Esophagus squamous epithelium (tissue), 5 donors: Measurements from ENCODE around the gene ZNF805. TPM values are rescaled to one million over a fixed set of nuclear protein-coding genes. Genes with fewer than 3 reads are reported as not detected.
"Not testable (repeated sequence)": the region's sequence is repeated elsewhere in the genome, so short reads cannot be mapped to it uniquely, and the experiment has no call there.

ENCODE experiments used
- DNase-seq: peaks from one replicate; lab custom pipeline; 2025; lab: John Stamatoyannopoulos, UW
- H3K27ac ChIP-seq, 4 donors: fragments of 200-600 bp; sonication (generic); one replicate each; pipeline ENCODE4 v1.5.1; 2016 to 2019; ENCODE audit warnings: mild to moderate bottlenecking in 1 of 4
- H3K27me3 ChIP-seq, 4 donors: fragments of 200-600 bp; sonication (generic); 1 replicate in 3 of 4; 2 replicates in 1 of 4; pipeline versions ENCODE4 v1.5.1 to v1.6.0; 2017 to 2021; ENCODE audit warnings: antibody characterized with exemption in 1 of 4
- H3K36me3 ChIP-seq, 3 donors: fragments of 200-600 bp; sonication (generic); one replicate each; pipeline ENCODE4 v1.5.1; 2016 to 2019
- H3K4me1 ChIP-seq, 3 donors: fragments of 200-600 bp; sonication (generic); one replicate each; pipeline ENCODE4 v1.5.1; 2017 to 2019
- H3K4me3 ChIP-seq, 4 donors: fragments of 200-600 bp; sonication (generic); 1 replicate in 3 of 4; 2 replicates in 1 of 4; pipeline ENCODE4 v1.5.1; 2016 to 2019; ENCODE audit warnings: mild to moderate bottlenecking in 2 of 4, moderate library complexity in 1 of 4
- H3K9me3 ChIP-seq, 3 donors: fragments of 200-600 bp; sonication (generic); one replicate each; pipeline ENCODE4 v1.5.1; 2016 to 2019
- POLR2A ChIP-seq, 4 donors: fragments of 450-650 bp; IDR thresholded peaks; one replicate each; pipeline ENCODE4 v1.6.1; 2017; ENCODE audit warnings: antibody characterized with exemption in 4 of 4, mild to moderate bottlenecking in 4 of 4, moderate library complexity in 3 of 4
- WGBS, 2 donors: methylation state at CpG; one replicate each; pipeline ENCODE4 v1.1.5; 2018; 5-methylcytosine and 5-hydroxymethylcytosine counted together
- intact Hi-C: fragments of 100-400 bp; cut with DNase I; formaldehyde crosslinking; loops from one replicate; pipeline ENCODE4 v1.15.0; 2022
- total RNA-seq, 4 donors: library from RNA; depleted of rRNA; stranded (reverse); fragments of >200 nt; gene quantifications; one replicate each; pipeline ENCODE4 v1.1.0, GENCODE V29; 2016
- TF ChIP-seq, protein P1 (sequence below), 6 experiments: fragments of 450-650 bp in 4 of 6; fragments of 200-600 bp in 2 of 6; sonication (generic) in 2 of 6; IDR thresholded peaks; one replicate each; pipeline ENCODE4 v1.5.1; 2016 to 2019; ENCODE audit warnings: antibody characterized with exemption in 6 of 6, mild to moderate bottlenecking in 4 of 6, moderate library complexity in 4 of 6
- donor health status: DM: yes; HTN: yes; CAD: no.

The ZNF805 gene
- 10 to 100 TPM in 1 of 4 donors, 1 to 10 TPM in 3; 6.5 to 16.6 (median 7.6) TPM for total RNA-seq

DNA sequence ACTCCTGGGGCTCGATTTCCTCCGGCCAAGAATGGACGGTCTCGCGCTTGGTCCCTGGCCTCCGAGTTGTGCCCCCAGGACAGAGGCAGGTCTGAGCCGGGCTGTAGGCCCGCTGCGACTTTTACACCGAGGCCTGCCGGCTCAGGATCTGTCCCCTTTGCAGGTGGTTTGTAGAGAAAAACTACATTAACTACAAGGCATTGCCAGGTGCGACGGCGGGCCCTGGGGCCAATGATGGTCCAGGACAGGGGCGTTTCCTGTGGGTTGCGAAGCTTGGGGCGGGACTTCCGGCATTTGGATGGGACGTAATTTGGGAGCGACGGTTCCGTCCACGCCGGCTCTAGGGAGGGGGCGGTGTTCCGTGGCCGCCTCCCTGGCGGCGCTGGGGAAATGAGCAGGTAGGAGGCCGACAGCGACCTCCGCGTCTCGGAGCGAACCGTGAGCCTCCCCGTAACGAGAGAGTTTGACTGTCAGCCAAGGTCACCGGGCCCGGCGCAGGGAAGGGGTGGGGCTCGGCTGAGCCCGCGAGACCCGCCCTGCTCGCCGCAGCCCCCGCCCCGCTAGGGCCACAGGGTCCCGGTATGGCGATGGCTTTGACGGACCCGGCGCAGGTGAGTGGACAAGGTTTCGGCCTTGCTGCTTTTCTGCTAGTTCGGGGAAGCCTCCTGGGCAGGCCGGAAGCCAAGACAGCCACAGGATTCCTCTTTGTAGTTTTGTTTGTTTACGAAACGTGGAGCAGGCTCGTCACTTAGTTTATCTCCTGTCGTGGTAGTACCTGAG lies at the start of gene ZNF805:
TSS of gene ZNF805 (plus strand) at position 322 of the 780 bp plus-strand sequence. CDS start at position 582, 260 bp downstream.
- Histone ChIP-seq H3K4me1 (peaks cover 6 to 26% (median 17%) of the 10 kb centered on the region in 3 donors), H3K36me3 (peaks cover 0 to 20% (median 4%) of the 10 kb centered on the region in 3 donors), H3K27me3 (no peaks in the 10 kb centered on the region), H3K4me3 (peak within 1 kb of the TSS; percentile 89 to 99 (median 96)), H3K27ac (peak within 1 kb of the TSS; percentile 92 to 98 (median 97)), H3K9me3 (no peaks in the 10 kb centered on the region)
- peak in 3 of 4 donors; percentile 51 to 71 (median 68) for TF ChIP-seq POLR2A (IDR thresholded peaks at IDR 0.05)
- TF ChIP-seq, protein P1, sequence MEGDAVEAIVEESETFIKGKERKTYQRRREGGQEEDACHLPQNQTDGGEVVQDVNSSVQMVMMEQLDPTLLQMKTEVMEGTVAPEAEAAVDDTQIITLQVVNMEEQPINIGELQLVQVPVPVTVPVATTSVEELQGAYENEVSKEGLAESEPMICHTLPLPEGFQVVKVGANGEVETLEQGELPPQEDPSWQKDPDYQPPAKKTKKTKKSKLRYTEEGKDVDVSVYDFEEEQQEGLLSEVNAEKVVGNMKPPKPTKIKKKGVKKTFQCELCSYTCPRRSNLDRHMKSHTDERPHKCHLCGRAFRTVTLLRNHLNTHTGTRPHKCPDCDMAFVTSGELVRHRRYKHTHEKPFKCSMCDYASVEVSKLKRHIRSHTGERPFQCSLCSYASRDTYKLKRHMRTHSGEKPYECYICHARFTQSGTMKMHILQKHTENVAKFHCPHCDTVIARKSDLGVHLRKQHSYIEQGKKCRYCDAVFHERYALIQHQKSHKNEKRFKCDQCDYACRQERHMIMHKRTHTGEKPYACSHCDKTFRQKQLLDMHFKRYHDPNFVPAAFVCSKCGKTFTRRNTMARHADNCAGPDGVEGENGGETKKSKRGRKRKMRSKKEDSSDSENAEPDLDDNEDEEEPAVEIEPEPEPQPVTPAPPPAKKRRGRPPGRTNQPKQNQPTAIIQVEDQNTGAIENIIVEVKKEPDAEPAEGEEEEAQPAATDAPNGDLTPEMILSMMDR (IDR thresholded peaks at IDR 0.05): peak in 2 of 6 experiments; percentile 14 to 15
- intact Hi-C loops: no loop called here
- DNase-seq: peak; percentile 71
- 0% methylated on average over 9 to 15 of the region's 61 CpGs for WGBS, 2 donors

DNA sequence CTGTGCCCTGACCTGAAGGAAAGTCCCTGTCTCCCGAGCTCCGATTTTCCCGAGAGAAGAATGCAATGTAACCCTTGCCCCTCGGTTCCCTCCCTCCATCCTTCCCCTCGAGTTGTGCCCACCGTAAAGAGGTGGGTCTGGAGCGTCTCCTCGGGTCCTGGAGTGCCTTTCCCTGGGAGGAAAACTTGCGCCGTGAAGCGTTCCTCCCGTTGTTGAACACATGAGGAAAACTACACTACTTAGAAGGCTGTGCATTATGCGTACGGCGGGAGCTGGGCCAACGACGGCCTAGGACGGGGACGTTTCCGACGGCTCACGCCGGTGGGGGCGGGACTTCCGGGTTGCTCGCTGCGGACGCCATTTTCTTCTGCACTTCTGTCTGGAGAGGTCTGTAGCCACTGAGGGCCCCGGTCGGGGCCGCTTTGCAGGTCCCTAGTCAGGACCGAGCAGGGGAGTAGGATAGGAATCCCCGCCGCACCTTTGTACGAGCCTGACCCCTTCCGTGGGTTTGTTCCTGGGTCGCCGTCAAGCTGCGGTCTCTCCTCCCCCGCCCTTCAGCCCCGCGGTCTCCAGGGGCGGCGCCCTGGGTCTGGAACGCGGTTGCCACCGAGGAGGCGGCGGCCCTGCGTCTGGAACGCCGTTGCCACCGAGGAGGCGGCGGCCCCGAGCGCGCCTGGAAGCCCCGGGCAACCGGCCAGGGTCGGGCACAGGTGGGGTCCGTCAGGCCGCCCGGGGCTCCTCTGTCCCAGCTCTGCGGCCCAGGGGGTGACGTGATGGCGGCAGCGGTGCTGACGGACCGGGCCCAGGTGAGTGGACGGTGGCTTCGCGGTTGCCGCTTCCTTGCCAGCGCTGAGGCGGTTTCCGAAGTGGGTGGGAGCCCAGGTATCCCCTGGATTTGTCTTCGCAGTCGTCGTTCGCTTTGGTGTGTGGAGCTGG lies 49.0 kb upstream of the ZNF805 start, which contains the start of gene ZNF264:
TSS of gene ZNF264 (plus strand) at position 360 of the 936 bp plus-strand sequence. CDS start at position 774, 414 bp downstream.
- peak within 1 kb of the TSS; percentile 91 to 96 (median 93) for H3K27ac ChIP-seq
- H3K9me3 ChIP-seq: no peaks in the 10 kb centered on the region
- peaks cover 0 to 5% (median 0%) of the 10 kb centered on the region in 4 donors for H3K27me3 ChIP-seq
- intact Hi-C loops: no loop called here
- peak within 1 kb of the TSS; percentile 91 to 100 (median 94) for H3K4me3 ChIP-seq
- H3K4me1 ChIP-seq: peaks cover 13 to 26% (median 15%) of the 10 kb centered on the region in 3 donors
- 3 to 5% methylated on average over 8 to 10 of the region's 81 CpGs for WGBS, 2 donors
- peak; percentile 34 for DNase-seq
- TF ChIP-seq POLR2A (IDR thresholded peaks at IDR 0.05): peak in 1 of 4 donors; percentile 31
- TF ChIP-seq, protein P1 (IDR thresholded peaks at IDR 0.05): peak in 1 of 6 experiments; percentile 13
- H3K36me3 ChIP-seq: peaks cover 8 to 37% (median 25%) of the 10 kb centered on the region in 3 donors

DNA sequence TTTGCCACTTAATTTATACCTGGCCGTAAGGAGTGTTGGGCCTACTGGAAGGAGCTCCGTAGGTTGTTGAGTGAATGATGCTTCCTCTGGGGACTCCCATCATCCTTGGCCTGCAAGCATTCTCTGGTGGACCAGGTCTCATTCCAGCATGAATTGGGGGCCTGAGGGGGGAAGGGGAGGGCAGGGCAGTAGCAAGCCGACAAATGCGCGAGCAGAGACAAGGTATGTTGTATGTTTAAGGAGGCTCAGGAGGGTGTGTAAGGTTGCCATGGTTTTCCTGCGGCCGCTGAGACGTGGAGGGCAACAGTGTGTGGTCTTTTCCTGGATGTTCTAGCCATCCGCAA lies 48.4 kb upstream of the ZNF805 start:
- H3K4me3 ChIP-seq: peak overlapping the region; percentile 91 to 100 (median 94)
- no peak for DNase-seq
- 13 to 28% methylated on average over 3 to 6 of the region's 9 CpGs for WGBS, 2 donors

DNA sequence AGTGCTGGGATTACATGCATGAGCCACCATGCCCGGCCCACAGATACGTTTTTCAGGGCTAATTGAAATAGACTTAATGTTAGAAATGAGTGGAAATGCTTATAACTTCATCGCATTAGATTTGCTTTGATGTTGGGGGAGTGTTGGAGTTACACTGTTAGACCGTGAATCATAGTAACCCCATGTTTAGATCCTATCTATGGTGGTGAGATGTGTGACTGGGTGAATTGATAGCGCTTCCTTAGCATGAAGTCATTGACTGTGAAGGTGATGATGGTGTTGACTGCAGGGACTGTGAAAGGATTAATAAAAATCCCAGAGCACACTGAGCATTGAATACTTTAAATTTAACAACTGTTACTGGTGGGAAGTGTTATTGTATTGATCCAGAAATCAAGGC lies 47.4 kb upstream of the ZNF805 start:
- Histone ChIP-seq H3K4me1 (peaks cover 13 to 26% (median 15%) of the 10 kb centered on the region in 3 donors), H3K4me3 (peak overlapping the region in 3 of 4 donors; percentile 91 to 100 (median 96)), H3K27me3 (no peaks in the 10 kb centered on the region), H3K27ac (peak overlapping the region in 1 of 4 donors; percentile 96), H3K9me3 (no peaks in the 10 kb centered on the region), H3K36me3 (peaks cover 8 to 52% (median 30%) of the 10 kb centered on the region in 3 donors)
- intact Hi-C loops: no loop called here
- no peak for DNase-seq
- TF ChIP-seq POLR2A (IDR thresholded peaks at IDR 0.05): no peak
- TF ChIP-seq, protein P1 (IDR thresholded peaks at IDR 0.05): no peak
- 81 to 100% methylated on average over 3 to 5 of the region's 5 CpGs for WGBS, 2 donors

More for the DNA sequence above, 48.4 kb upstream of the ZNF805 start:
- peaks cover 13 to 26% (median 15%) of the 10 kb centered on the region in 3 donors for H3K4me1 ChIP-seq
- H3K9me3 ChIP-seq: no peaks in the 10 kb centered on the region
- H3K36me3 ChIP-seq: peaks cover 8 to 43% (median 30%) of the 10 kb centered on the region in 3 donors
- TF ChIP-seq POLR2A (IDR thresholded peaks at IDR 0.05): no peak
- peaks cover 0 to 5% (median 0%) of the 10 kb centered on the region in 4 donors for H3K27me3 ChIP-seq
- H3K27ac ChIP-seq: peak overlapping the region; percentile 91 to 96 (median 93)
- intact Hi-C loops: no loop called here

DNA sequence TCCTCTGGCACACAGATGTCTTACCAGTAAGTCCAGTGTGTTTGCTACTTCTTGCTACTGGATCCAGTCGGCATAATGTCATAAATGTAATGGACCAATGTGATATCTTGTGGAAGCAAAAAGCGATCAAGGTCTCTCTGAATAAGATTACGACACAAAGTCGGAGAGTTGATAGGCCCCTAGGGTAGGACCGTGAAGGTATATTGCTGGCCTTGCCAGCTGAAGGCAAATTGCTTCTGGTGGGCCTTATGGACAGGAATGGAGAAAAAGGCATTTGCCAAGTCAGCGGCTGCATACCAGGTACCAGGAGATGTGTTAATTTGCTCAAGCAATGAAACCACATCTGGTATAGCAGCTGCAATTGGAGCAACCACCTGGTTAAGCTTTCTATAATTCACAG lies 42.6 kb upstream of the ZNF805 start:
- intact Hi-C loops: not testable (repeated sequence)

More for the DNA sequence above, 42.6 kb upstream of the ZNF805 start:
- Histone ChIP-seq H3K4me1 (peaks cover 4 to 24% (median 6%) of the 10 kb centered on the region in 3 donors), H3K9me3 (peaks cover 0 to 14% (median 6%) of the 10 kb centered on the region in 3 donors), H3K36me3 (peaks cover 8 to 100% (median 36%) of the 10 kb centered on the region in 3 donors)
- H3K4me3 ChIP-seq, H3K27ac ChIP-seq, H3K27me3 ChIP-seq, DNase-seq: not testable (repeated sequence)
- 91 to 93% methylated on average over 5 of the region's 6 CpGs for WGBS, 2 donors
